ENCODE results near the gene PIK3CD.

PIK3CD gene

DNA sequence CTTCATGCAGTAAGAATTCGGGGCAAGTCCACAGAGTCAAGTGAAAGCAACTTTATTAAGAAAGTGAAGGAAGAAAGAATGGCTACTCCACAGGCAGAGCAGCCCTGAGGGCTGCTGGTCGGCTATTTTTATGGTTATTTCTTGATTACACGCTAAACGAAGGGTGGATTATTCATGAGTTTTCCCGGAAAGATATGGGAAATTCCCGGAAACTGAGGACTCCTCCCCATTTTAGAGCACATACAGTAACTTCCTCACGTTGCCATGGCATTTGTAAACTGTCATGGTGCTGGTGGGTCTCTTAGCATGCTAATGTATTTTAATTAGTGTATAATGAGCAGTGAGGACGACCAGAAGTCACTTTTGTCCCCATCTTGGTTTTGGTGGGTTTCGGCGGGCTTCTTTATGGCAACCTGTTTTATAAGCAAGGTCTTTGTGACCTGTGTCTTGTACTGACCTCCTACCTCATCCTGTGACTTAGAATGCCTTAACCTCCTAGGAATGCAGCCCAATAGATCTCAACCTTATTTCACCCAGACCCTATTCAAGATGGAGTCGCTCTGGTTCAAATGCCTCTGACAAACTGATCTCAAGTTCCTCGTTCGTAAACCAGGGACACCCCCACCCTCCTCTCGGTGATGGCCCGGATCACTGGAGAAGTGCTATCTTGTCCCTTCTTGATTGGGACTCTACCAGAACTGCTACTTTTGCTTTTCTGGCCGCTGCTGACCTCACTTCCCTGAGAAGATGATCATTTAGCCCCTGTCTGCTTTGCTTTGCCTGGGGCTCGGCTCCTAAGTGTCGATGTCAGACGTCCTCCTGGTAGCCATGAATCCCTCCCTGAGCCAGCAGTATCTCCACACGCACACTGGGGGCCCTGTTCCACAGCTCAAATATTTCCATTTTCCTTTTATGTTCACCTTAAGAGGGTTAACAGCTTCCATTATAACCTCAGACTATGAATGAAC is 123.5 kb downstream of the PIK3CD start:
- DNase-seq (ENCODE audit: insufficient read length) (no peak), FAIRE-seq (no peak)
- TF ChIP-seq POLR2A (IDR thresholded peaks at IDR 0.05; ENCODE audit: low read depth, low read length) (no peak), POLR2AphosphoS5 (IDR thresholded peaks at IDR 0.05; ENCODE audit: low read depth, low read length) (no peak), TAF1 (IDR thresholded peaks at IDR 0.05; ENCODE audit: borderline replicate concordance, low read depth, low read length) (no peak)

DNA sequence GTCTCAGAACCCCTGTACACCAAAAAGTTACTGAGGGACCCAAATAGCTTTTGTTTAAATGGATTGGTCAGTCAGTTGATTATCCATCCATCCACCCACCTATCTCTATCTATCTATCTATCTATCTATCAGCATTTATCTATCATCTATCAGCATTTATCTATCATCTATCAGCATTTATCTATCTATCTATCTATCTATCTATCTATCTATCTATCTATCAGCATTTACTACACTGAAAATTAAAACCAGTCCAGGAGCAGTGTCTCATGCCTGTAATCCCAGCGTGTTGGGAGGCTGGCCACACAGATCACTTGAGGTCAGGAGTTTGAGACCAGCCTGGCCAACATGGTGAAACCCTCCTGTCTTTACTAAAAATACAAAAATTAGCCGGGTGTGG is 125.2 kb downstream of the PIK3CD start:
- TF ChIP-seq POLR2AphosphoS5 (IDR thresholded peaks at IDR 0.05; ENCODE audit: low read depth, low read length) (no peak), POLR2A (IDR thresholded peaks at IDR 0.05; ENCODE audit: low read depth, low read length) (no peak), TAF1 (IDR thresholded peaks at IDR 0.05; ENCODE audit: borderline replicate concordance, low read depth, low read length) (no peak)
- FAIRE-seq (no peak), DNase-seq (ENCODE audit: insufficient read length) (no peak)

All from GM12892 (cell line).